Epithelial cell of proximal tubule (primary cell): ENCODE measurements around the gene TEAD1. TPM values are rescaled to one million over a fixed set of nuclear protein-coding genes. Genes with fewer than 3 reads are reported as not detected.

Experiments
- DNase-seq: peaks from one replicate; pipeline ENCODE4 v3.0.0-alpha.2; 2011; ENCODE audit warnings: low read depth
- H3K4me3 ChIP-seq: 2 replicates; pipeline ENCODE4 v1.5.1; 2011; ENCODE audit warnings: low read depth, mild to moderate bottlenecking, low read length
- total RNA-seq: library from RNA; depleted of rRNA; stranded (reverse); fragments of >200 nt; gene quantifications from 2 replicates; pipeline ENCODE4 v1.2.3, GENCODE V29; 2015
- TF ChIP-seq, protein P1 (sequence below): conservative IDR thresholded peaks from 2 replicates; pipeline ENCODE4 v1.5.1; 2012; ENCODE audit warnings: low read depth, mild to moderate bottlenecking, low read length

TEAD1 gene
- total RNA-seq, 1 donor from 2014 or later: 61.9 TPM

DNA sequence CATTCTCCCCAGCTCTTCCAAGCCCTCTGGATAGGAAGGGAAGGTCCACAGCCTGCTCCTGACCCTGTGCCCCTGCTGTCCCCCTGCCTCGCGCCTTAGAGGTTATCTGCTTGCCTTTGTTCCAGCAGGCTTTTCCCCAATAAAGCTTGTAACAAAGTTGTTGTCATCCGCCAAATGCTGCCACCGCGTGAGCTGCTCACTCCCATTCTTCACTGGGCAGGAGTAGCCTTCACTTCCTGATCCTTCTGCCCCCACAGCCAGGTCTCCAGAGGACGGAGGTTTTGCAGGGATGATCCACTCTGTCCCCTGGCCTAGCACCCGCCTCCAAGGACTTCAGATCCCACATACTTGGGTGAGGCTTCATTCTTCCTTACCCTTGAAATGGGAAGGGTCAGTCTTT is 240.9 kb downstream of the TEAD1 start:
- TF ChIP-seq, protein P1, sequence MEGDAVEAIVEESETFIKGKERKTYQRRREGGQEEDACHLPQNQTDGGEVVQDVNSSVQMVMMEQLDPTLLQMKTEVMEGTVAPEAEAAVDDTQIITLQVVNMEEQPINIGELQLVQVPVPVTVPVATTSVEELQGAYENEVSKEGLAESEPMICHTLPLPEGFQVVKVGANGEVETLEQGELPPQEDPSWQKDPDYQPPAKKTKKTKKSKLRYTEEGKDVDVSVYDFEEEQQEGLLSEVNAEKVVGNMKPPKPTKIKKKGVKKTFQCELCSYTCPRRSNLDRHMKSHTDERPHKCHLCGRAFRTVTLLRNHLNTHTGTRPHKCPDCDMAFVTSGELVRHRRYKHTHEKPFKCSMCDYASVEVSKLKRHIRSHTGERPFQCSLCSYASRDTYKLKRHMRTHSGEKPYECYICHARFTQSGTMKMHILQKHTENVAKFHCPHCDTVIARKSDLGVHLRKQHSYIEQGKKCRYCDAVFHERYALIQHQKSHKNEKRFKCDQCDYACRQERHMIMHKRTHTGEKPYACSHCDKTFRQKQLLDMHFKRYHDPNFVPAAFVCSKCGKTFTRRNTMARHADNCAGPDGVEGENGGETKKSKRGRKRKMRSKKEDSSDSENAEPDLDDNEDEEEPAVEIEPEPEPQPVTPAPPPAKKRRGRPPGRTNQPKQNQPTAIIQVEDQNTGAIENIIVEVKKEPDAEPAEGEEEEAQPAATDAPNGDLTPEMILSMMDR: no peak
- no peak for DNase-seq
- H3K4me3 ChIP-seq: no peak overlapping the region

DNA sequence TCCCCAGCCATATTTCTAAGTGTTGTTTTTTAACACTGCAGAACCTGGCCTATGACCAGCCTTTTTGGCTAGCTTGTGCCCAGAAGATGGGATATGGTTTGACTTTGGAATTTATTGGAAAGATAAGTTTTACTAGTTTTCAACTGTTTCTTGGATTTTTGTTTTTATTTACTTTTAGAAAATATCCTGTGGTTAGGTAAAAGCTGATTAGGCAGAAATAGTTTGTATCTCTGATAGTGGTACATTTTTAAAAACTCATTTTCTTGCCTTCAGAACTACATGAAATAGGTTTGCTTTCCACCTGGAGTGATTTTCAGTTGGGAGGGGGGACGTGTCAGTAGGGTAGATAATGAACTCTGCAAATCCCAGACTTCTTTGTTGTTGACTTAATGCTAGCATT is 243.6 kb downstream of the TEAD1 start:
- DNase-seq: no peak

DNA sequence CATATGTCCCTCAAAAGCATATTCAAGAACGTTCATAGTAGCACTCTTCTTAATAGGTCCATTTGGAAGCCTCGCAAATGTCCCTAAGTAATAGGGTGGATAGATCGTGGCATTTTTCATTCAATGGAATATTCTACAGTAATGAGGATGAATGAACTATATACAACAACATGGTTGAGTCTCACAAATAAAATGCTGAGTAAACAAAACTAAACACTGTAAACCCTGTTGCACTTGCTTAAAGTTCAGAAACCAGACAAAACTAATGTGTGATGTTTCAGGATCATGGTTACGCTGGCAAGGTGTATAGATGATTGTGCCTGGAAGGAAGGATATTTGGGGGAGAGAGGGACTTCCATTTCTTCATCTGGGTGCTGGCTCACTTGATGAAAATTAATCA is 244.4 kb downstream of the TEAD1 start:
- TF ChIP-seq, protein P1: no peak
- no peak for DNase-seq
- no peak overlapping the region for H3K4me3 ChIP-seq

More for the DNA sequence above, 243.6 kb downstream of the TEAD1 start:
- H3K4me3 ChIP-seq: no peak overlapping the region
- TF ChIP-seq, protein P1: no peak

DNA sequence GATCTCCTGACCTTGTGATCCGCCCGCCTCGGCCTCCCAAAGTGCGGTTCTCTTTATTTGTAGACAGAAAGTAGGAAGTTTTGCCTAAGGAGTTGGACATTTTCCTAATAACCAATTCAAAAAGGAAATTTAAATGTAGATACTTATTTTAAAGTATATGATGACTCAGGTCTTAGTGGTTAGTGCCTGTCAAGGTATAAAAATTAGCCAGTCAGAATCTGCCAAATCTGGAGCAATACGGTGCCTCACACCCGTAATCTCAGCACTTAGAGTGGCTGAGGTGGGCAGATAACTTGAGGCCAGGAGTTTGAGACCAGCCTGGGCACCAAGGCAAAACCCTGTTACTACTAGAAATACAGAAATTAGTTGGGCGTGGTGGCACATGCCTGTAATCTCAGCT is 248.2 kb downstream of the TEAD1 start:
- no peak for DNase-seq
- no peak overlapping the region for H3K4me3 ChIP-seq
- TF ChIP-seq, protein P1: no peak

DNA sequence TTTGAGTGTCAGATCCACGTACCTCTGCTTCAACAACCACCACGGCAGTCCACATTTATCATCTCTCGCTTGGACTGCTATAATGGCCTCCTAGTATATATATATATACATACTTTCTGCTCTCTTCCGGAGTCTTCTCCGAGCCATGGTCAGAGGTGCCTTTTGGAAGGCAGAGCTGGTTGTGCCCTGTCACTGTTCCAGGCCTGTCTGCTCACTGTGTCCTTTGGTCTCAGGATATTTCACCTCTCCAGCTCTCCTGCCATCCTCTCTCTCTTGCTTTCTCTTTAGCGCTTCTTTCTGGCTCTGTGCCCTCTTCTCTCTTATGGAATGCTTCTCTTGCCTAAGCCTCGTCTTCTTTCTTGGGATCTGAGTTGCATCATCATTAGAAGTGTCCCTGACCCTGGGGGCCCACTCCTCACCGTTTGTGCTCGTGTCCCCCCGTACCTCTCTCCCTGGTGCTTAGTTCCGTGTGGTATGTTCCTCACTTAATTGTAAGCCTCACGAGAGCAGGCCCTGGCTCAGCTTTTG is 248.8 kb downstream of the TEAD1 start:
- no peak overlapping the region for H3K4me3 ChIP-seq
- TF ChIP-seq, protein P1: no peak
- DNase-seq: no peak

DNA sequence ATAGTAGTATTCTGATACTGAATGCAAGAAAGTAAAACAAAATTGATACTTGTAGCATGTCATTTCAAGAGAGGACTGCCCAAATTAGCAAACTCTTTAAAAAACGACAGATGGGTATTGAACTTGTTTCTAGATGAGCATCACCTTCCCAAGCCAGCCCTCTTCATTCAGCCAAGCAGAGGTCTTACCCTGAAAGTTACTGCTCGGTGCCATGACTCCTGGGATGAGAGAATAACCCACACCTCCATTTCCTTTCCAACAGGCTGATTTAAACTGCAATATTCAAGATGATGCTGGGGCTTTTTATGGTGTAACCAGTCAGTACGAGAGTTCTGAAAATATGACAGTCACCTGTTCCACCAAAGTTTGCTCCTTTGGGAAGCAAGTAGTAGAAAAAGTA is 250.4 kb downstream of the TEAD1 start:
- no peak overlapping the region for H3K4me3 ChIP-seq
- TF ChIP-seq, protein P1: no peak
- no peak for DNase-seq

DNA sequence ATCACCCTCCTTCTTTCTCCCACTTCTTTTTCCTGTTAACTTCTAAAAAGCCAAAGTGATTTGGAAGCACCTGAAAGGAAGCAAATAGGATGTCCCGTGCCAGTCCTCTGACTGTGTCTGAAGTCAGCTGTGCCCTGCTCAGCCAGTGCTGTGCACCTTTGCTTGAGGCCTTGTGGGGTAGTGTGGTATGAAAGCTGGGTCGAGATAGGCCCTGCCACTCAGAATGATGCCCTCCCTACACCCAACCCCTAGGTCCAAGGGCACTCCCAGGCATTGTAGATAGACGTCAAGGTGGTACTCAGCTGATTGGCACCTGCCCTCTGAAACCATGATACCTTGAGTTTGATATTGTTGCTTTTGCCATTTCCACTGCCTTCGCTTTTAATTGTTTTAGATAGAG is 251.3 kb downstream of the TEAD1 start:
- no peak for DNase-seq
- no peak overlapping the region for H3K4me3 ChIP-seq
- TF ChIP-seq, protein P1: no peak
